ENCODE measurements around the gene SORD.
"Not testable (repeated sequence)": the region's sequence is repeated elsewhere in the genome, so short reads cannot be mapped to it uniquely, and the experiment has no call there.

SORD gene

GRCh38 chr15:45069942-45070360 is 47.0 kb downstream of the SORD start:
- not testable (repeated sequence) for DNase-seq

DNA sequence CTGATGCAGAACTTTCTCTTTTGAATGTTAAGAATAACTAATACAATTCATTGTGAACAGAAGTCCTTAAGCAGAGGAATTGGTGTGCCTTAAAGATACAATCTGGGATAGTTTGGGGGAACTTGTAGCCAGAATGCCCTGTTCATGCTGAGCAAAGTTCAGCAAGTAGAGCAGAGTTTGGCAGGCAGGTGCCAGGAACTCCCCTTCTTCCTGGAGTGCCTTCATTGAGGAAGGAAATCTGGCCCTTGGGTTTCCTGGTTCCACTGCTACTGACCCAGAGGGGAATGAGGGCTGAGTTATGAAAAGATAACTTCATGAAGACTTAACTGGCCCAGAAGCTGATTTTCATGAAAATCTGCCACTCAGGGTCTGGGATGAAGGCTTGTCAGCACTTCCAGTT is 50.6 kb downstream of the SORD start:
- not testable (repeated sequence) for DNase-seq

GRCh38 chr15:45075440-45076320 is 52.7 kb downstream of the SORD start:
- DNase-seq: not testable (repeated sequence)

DNA sequence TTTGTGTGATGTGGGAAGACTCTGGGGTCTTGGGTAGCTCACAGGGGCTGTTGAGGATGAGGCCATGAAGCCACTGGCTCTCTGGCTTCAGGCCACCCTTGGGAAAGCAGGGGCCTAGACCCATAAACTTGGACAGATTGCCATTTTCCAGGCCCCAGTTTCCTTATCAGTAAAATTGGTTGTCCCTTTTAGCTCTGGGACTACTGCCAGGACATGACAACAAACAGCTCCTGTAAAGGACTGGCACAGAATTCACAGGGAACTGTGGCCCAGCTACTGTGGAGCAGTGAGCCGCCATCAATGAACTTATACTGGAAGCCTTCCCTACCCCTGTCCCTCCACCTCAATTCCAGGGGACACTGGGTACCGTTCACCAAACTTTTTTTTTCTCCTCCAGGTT is 54.4 kb downstream of the SORD start:
- DNase-seq: not testable (repeated sequence)

GRCh38 chr15:45079201-45079600 is 56.2 kb downstream of the SORD start:
- peak; percentile 38 for DNase-seq

DNA sequence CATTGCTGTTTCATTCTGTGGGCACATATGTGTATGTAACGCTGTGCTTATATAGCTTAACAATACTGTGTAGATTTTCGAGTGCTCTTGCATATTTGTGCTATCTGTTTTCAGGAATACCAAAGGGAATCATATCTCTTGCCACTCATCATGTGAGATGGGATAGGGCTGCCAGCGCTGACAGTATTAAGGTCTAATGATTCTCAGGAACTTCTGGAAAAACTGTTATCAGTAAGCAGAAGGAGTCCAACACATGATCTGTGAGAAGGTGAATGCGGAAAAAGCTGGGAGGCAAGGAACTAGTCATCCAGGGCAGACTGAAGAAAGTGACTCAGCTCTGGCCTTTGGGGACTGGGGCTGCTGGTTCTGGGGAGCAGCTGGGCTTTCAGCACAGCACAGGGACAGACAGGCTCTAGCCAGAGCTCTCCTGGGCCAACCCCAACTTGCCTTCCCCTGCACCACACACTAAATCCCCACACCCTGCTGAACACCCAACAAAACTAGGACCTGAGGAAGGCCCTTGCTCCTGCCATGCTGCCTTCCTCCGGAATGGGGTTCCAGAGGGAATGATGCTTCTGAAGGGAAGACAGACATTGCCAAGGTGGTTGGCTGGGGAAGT is 56.7 kb downstream of the SORD start:
- DNase-seq: not testable (repeated sequence)

DNA sequence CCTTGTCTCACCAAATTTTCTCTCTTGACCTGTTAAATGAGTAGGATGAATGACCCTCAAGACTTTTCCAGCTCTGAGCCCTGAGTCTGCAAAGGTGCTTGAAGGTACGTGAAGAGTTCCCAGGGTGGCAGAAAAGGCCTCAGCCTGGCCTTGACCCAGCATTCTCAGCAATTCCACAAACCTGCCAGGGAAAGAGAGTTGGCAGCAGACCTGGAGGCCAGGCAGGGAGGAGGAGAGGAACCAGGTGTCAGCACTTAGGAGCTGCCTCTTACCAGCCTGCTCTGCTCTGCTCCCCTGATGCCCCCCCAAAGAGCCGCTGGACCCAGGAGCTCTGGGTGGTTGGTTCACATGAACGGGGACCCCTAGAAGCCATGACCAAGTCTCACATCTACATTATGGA is 57.6 kb downstream of the SORD start:
- DNase-seq: not testable (repeated sequence)

DNA sequence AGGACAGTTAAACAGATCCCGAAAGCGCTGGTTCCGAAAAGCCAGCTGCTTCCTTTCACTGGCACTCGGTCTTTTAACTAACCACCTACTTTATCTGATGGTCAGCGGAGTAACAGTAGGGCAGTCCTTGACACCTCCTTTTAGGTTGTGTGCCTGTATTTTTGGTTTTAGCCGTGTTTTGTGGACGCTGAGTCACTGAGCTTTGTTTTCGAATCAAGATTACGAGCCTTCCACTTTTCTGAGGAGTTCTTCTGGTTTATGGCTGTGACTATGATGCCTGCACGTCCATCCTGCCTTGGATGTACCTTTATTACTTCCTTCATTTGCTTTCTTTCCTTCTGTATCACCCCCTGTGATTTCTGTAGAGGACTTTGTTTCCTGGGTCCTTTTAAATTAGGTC is 59.4 kb downstream of the SORD start:
- not testable (repeated sequence) for DNase-seq

DNA sequence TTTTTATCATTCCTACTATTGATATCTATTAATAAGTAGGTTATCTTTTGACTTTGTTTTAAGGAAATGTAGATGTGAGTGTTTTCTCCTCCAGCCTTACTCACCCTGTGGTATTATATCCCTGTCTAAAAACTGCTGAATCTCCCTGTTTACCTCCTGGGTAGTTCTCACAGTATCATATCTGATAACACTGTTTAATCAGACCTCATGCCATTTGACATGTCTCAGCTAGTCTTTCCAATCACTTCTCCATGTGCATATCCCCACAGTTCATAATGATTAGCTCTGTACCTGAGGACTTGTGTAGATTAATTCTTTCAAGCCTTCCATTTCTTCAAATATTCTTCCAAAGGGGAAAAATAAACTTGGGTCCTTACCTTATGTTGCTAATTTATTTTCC is 60.2 kb downstream of the SORD start:
- no peak for DNase-seq

DNA sequence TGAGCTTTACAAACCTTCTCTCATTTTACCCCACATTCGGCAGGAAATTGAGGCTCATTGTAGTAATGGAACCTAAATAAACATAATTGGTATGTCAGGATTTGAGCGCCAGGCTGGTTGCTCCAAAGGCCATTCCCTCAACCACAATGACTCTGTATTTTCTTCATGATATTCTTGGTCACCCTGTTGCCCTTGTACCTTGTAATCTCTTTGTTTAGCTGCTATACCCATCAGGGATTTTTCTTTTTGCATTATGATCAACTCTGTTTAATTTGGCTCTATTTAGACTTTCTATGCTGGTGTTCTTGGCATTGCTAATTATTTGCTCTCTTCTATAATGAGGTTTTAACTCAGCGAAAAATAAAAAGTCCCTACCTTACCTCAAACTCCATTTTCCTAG is 61.2 kb downstream of the SORD start:
- no peak for DNase-seq

- DNase-seq: no peak
These were observed 64.5 kb downstream of the SORD start for GRCh38 chr15:45087513-45087912.

GRCh38 chr15:45088801-45089711 is 66.1 kb downstream of the SORD start:
- no peak for DNase-seq

DNA sequence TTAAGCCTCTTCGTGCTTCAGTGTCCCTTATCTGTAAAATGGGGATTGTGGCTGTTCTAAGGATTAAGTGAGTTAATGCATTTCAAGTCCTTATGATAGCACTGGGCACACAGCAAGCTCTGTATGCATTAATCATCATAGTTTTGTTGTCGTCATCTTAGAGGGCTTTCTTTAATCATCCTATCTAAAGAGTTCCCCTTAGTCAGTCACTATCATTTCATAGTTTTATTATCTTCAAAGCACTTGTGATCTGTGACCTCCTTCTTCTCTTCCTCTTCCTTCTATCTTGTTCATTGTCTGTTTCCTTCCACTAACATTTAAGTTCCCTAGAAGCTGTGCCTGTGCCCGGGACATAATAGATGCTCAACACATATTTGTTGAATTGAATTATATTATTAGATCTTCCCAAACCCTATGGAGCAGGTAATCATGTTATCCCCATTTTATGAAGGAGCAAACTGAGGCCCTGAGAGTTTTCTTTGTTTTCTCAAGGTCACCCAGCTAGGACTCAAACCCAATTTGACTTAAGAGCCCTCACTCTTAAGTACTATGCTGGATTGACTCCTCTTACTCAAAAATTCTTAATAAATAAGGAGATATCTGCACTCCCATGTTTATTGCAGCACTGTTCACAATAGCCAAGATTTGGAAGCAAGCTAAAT is 66.8 kb downstream of the SORD start:
- DNase-seq: no peak

DNA sequence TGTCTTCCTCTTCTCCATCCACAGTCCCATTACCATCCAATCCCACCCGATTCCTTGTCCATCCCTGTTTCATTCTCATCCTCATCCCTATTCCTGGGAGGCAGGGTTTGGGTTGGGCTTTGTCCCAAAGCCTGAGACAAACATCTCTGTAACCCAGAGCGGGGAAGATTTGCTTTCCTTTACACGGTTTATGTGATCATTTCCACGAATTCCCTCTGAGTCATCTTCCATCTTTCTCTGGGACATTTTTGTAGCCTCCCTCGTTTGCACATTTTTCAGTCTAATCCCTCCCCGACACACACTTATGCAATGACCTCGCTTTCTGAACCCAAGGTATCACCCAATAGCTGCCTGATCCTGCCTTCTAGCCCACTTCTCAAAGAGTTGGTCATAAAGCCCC is 68.2 kb downstream of the SORD start:
- DNase-seq: no peak

DNA sequence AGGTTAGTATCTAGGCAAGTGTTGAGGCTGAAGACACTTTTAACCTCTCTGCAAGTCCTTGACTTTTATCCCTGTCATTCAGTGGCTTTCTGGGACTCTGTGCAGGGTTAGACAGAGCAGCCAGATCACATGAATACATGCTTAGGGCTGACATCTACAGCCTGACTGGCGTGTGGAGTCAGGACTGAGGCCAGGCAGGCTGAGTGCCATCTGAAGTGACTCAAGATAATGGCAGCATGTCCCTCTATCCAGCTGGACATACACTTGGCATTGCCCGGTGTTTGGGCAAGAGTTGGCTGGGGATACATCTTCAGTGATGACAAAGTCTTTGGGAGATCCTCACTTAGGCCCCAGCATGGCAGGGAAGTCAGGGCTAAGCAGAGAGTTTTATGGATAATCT is 68.6 kb downstream of the SORD start:
- no peak for DNase-seq

DNA sequence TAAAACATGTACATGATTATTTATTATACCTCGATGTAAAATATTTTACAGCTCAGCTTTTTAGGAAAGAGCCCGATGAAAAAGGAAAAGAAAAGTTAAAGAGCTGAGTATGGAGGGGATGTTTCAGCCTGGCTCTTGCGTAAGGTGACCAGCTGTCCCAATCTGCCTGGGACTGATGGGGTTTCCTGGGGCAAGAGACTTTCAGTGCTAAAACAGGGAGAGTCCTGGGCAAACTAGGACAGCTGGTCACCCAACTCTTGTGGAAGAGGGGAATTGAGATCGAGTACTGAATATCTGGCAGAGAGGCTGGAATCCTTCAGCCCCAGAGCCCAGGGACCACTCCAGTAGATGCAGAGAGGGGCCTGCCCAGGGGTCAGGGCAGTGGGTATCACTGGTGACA is 70.0 kb downstream of the SORD start:
- DNase-seq: no peak

GRCh38 chr15:45093622-45094357 is 70.8 kb downstream of the SORD start:
- no peak for DNase-seq

GRCh38 chr15:45094358-45094730 is 71.3 kb downstream of the SORD start:
- no peak for DNase-seq

GRCh38 chr15:45095661-45096060 is 72.7 kb downstream of the SORD start:
- DNase-seq: no peak

DNA sequence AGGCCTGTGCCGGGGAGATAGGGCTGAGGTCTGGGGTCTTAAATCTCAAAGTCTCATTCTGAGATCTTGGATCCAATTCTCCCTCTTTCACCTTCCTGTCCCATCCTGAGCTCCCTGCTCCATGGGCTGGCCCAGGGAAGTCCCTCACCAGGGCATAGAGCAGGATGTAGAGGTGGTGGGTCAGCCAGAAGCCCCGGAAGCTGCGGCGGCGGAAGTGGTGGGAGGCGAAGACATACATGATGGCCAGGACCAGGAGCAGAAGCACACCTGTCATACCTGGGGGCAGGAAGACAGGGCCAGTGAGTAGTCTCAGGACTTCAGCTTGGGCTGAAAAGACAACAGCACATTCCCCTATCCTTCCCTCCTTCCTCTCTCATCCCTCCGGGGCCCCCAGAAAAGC is 74.5 kb downstream of the SORD start:
- no peak for DNase-seq

- DNase-seq: no peak
These were observed 76.7 kb downstream of the SORD start for GRCh38 chr15:45099549-45100165.

Measured in NCI-H1694 treated with DMSO at 0.1 percent for 48 hours (cell line).